GM18907 (cell line): ENCODE measurements around the gene COL18A1.

Source experiments
- ATAC-seq: cut with Tn5 transposase; IDR thresholded peaks from one replicate; pipeline ENCODE4 v1.9.1; 2021; ENCODE audit warnings: mild to moderate bottlenecking, moderate library complexity; ENCODE audit not compliant: unreplicated experiment

COL18A1 gene

DNA sequence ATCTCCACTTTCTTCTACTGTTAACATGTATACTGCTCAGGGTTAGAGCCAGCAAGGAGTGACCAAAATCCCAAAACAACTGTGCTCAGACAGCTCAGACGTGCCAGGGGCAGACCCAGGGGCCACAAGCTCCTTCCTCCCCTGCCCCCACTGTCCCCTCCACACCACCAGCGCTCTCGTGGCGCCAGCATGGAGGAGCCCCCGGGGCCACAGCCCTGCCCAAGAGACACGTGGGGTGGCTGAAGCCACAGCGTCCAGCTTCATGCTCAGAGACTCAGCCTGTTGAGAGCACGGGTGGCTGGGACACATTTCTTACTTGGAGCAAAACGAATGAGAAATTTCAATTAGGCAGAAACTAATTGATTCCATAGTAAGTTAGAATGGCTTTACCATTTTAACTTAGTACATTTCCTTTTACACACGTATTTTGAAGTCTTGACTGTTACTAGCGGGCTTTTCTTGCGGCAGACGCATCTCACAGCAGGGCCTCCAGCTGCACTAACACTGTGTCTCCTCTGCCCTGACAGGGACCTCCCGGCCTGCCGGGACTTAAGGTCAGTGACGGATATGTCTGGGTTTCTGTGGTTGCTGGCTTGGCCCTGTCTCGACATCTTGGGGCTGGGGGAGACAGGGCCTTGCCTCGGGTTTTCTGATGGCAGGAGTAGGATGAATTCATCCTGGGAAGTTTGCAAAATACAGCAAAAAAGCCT is 83.1 kb downstream of the COL18A1 start:
- ATAC-seq: no peak

DNA sequence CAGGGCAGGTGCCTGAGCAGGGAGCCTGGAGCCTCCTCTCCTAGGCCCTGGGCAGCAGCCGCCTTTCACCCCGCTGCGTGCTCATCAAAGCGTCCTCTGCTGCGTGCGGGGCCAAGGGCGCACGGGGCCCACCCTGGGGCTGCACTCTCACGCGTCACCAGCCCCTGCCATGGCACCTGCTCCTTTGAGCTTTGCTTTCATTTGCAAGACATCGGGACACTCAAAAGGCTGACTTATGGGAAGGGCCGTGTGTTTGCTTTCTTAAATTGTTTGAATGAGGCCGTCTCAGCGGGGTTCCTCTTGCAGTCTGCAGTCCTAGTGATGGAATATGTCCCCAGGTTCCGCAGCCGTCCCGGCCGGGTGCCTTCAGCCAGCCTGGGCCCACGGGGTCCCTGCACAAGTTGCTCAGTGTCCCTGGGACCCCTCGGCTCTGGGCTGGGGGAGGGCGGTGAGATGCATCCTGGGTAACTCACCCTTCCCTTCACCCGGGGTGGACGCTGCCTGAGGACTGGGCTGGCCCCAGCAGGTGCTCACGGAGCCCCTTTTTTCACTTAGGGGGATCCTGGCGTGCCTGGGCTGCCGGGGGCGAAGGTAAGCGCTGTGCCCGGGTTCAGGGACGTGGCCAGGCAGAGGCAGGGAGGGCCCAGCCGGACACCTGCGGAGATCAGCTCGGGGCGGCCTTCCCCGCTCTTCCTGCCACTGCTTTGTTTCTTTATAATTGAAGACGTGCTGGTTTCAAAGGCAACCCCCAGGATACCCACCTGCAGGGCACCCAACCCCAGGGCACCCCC is 84.2 kb downstream of the COL18A1 start:
- ATAC-seq: no peak

DNA sequence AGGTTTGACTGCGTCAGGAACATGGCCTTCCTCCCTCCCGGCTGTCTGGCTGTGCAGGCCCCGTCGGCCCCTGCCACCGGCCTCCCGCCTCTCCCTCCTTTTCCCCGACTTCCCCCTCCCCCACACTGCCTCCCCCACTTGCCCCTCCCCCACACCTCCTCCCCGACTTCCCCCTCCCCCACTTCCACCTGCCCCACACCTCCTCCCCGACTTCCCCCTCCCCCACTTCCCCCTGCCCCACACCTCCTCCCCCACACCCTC is 84.7 kb downstream of the COL18A1 start:
- ATAC-seq: no peak

DNA sequence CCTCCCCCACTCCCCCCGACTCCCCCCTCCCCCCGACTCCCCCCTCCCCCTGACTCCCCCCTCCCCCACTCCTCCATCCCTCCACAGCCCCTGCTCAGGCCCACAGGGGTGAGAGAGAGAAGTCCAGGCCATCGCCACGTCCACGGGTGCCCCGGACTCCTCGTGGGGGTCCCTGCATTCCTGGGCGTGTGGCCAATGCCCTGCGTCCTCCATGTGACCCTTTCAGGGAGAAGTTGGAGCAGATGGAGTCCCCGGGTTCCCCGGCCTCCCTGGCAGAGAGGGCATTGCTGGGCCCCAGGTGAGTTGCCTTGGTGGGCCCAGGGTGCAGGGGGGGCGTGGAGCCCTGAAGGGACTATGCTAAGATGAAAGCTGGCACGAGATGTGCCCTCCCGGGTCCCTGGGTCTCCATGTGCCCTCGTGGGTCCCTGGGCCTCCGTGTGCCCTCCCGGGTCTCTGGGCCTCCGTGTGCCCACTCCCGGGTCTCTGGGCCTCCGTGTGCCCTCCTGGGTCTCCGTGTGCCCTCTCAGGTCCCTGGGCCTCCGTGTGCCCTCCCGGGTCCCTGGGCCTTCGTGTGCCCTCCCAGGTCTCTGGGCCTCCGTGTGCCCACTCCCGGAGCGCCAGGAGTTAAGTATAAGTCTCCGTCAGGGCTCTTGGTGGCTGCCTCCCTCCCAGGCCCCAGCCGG is 85.2 kb downstream of the COL18A1 start:
- ATAC-seq: no peak

DNA sequence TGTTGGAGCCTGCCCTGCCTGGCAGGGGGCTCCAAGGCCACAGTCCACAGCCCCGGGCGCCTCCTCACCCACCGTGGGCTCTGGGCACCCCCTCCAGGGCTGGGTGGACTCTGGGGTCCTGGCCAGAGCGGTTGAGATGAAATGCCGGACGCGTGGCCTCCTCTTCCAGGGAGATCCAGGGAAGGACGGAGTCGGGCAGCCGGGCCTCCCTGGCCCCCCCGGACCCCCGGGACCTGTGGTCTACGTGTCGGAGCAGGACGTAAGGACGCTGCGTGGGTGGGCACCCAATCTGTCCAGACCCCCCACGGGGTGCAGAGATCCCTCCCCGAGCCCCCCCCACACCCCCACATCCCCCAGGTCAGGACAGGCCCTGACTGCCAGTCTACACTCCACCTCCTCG is 86.1 kb downstream of the COL18A1 start:
- ATAC-seq: no peak

DNA sequence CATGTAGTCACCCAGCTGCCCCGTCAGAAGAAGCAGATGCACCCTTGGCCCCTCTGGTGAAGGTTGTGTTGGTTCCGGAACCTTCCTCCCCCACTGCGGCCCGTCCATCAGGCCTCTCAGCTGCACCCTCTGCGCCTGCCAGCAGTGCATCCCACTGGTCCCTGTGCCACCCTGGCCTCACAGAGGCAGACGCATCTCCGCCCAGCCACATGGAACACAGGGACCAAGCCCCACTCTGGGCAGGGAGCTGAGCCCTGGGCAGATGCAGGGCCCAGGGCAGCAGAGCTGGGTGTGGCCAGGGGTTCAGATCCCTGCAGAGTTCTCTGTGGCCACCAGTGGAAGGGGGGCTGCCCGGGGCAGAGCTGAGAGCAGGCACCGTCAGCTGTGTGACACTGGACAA is 86.7 kb downstream of the COL18A1 start:
- no peak for ATAC-seq

DNA sequence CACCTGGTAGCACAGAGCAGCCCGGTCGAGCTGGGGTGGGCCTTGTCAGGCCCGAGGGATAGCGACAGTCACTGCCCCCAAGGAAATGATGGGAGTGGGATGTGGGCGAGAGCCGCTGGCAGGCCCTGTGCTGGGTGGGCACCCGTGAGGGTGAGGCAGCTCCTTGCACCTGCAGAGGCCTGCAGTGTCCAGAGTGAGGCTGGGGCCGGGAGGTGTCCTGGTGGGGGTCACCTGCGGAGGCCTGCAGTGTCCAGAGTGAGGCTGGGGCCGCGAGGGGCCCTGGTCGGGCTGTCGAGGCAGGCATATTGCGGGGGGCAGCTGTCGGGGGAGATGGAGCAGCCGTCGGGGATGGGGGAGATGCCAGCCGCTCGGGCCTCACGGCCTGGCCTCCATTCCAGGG is 87.8 kb downstream of the COL18A1 start:
- no peak for ATAC-seq

DNA sequence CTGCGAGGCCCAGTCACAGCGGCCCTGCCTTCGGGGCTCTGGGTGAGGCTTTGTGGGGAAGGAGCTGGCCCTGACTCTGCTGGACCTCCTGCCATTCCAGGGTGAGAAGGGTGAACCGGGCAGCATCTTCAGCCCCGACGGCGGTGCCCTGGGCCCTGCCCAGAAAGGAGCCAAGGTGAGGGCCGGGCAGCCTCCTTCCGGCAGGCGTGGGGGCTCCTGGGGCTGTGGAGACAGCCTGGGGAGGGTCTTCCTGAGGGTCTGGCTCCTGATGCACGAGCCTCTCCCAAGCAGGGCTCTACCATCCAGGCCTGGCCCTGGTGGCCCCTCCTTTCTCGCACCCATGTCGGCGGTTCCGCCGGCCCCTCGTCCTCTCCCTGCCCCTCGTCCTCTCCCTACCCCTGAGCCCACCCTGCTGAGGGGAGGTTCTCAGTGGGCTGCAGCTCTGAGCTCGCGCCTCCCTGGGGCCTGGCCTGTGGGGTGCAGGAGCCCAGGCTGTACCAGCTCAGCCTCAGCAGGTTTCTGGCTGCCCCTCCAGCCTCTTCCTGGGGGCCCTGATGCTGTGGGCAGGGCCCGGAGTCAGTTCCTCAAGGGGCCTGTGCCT is 88.5 kb downstream of the COL18A1 start:
- ATAC-seq: no peak

DNA sequence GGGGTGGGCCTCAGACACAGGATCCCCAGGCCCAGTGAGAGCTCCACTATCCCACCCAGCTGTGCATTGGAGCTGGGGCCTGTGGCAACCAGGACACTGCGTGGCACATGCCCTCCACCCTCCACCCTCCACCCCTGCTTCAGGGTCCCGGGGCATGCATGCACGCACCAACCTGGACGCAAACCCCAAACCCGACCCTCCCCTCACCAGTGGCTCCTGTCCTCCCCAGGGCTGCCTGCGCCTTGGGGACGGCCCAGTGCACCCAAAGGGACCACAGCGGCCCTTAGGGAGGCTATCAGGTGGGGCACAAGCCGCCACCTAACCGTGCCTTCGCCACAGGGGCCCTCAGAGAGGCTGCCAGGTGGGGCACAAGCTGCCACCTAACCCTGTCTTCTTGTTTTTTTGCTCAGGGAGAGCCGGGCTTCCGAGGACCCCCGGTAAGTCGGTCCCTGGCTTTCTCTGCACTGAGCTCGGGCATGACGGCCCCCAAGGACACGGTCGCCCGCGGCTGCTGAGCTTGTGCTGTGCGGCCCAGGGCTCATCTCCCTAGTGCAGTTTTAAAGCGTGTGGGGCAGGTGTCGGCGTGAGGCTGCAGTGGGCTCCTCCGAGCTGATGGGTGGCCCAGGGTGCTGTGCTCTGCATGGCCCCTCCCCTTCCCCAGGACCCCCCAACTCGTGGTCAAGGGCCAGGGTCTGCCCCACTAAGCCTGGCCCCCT is 89.3 kb downstream of the COL18A1 start:
- no peak for ATAC-seq

DNA sequence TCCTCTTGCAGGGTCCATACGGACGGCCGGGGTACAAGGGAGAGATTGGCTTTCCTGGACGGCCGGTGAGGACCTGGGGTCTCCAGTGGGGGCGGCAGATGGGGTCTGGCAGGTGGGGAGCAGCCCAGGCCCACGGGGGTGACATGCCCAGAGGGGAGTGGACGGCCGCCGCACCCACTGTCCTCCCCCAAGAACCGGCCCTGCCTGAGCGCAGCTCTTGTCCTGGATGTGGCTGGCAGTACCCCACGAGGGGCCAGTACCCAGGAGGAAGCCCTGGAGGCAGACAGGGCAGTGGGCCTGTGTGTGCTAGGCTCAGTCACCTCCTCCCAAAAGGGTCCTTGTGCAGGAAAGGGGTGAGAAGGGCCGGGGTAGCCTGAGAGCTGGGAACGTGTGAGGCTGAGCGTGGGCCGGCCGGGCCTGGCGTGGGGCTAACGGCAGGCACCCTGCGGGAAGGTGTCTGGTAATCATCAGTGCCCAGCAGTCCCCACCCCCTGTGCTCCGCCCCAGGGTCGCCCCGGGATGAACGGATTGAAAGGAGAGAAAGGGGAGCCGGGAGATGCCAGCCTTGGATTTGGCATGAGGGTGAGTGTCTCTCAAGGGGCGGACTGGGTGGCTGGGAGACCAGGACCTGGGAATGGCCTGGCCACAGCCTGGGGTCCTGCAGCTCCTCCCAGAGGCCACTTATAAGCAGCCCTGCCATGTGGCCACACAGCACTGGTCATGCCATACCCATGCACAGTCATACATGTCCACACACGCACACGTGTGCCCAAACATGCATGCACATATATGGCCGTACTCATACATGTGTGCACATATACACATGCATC is 90.1 kb downstream of the COL18A1 start:
- no peak for ATAC-seq

DNA sequence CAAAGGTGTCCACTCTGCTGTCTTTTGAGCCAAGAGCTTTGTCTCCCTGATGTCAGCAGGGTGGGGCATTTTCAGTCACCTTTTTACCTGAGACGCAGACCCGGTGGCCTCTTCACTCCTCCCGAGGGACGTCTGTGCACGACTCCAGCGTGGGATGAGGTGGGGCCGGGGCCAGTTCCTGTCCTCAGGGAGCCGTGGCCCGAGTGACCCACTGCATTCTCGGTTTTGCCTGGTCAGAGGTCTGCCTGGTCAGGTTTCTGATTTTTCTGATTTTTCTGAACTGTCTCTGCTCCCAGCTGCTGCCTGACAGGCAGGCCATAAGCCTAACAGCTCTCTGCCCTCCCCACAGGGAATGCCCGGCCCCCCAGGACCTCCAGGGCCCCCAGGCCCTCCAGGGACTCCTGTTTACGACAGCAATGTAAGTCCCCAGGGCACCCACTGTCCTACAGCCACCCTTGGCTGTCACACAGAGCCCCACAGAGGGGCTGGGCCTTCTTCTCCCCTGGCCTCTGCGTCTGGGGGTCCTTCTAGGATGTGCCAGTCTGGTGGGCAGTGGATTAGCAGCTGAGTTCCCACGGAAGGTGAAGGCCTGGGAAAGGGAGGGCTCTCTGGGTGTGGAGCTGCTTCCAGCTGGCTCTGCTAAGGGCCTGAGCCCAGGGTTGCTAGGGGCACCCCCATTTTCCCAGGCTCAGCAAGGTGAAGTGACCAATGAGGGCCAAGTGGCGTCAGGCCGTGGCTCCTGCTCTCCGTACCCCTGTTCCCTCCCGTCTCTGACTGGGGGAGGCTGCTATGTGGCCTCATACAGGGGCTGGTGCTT is 91.4 kb downstream of the COL18A1 start:
- ATAC-seq: no peak

DNA sequence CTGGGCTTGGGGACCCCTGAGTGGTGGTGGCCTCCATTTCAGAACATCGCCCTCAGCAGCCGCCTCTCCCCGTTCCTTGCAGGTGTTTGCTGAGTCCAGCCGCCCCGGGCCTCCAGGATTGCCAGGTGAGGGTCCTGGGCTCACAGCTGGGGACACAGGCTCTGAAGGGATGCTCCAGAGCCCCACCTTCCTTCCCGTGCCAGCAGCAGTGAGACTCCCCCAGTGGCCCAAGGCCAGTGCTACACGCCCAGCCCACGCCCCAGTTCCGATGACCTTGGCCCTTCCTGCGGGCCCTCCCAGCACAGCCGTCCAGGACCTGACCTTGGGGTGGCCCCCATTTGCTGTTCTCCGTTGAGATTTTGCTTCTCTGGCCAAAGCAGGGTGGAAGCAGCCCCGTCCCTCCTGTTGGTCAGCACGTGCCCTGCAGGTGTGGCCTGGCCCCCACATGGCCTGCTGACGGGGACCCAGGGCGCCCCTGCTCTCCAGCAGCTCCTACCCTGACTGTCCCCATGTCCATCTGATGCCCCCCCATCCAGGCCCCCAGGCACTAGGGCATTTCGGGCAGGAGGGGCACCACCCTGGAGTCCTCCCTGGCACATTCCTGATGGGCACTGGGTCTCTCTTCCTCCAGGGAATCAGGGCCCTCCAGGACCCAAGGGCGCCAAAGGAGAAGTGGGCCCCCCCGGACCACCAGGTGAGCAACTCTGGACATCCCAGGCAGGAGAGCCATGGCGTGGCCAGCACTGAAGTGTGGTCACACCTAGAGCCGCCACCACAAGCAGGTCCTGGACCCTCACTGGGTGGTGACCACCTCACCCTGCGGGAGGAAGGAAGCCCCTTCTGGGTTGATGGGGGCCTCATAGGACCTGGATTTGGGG is 92.2 kb downstream of the COL18A1 start:
- ATAC-seq: no peak

DNA sequence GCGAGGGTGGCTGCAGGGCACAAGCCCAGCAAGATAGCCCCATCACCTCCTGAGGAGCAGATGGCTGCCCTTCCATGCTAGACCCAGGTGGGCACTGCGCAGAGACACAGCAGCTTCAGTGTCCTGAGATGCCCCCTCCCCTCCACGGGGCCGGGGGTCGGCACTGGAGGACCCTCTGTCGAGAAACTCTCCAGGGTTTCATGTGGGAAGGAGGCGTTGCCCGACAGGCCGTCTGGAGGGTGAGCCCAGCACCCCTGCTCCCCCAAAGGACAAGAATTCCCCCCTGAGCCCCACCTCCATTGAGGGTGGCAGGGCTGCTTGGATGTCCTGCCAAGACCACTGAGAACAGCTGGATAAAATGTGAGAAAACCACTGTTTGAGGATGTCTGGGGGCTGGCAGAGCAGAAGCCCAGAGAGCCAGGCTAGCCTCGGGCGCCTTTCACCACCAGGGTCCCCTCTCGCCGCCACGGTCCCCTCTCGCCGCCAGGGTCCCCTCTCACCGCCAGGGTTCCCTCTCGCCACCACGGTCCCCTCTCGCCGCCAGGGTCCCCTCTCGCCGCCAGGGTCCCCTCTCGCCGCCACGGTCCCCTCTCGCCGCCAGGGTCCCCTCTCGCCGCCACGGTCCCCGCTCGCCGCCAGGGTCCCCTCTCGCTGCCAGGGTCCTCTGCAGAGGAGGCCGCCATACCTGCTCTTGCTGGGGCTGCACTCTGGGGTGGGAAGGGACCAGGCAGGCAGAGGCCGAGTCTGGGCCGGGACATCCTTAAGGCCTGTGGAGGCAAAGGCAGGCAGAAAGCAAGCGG is 93.1 kb downstream of the COL18A1 start:
- no peak for ATAC-seq

DNA sequence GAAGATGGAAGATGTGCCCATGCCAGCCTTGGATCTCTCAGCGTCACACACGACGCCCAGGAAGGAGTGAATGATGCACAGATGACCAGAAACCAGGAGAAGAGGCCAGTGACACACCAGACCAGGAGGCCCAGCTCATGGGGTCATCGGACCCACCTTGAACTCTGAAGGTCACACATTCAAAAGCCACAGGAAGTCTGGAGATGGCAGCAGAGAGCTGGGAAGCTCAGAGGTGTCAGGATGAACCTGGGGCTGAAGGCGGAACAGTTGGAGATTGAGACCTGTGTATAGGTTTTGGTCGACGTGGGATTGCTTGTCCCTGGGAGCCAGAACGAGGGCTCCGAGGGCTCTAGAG is 93.7 kb downstream of the COL18A1 start:
- no peak for ATAC-seq

DNA sequence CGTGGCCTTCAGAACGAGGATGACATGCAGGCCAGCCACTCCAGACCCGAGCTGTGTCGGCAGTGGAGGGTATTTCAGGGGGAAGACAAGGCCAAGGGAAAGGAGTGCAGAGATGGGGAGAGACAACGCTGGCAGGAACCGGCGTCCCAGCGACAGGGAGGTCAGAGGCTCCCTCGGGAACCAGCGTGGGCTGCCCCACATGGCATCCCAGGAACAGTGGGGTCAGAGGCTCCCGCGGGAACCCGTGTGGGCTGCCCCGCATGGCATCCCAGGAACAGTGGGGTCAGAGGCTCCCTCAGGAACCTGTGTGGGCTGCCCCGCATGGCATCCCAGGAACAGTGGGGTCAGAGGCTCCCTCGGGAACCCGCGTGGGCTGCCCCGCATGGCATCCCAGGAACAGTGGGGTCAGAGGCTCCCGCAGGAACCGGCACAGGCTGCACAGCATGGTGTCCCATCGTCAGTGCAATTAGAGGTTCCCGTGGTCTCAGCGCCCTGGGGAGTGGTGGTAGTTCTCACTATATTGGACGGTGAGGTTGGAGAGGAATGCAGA is 94.3 kb downstream of the COL18A1 start:
- no peak for ATAC-seq

DNA sequence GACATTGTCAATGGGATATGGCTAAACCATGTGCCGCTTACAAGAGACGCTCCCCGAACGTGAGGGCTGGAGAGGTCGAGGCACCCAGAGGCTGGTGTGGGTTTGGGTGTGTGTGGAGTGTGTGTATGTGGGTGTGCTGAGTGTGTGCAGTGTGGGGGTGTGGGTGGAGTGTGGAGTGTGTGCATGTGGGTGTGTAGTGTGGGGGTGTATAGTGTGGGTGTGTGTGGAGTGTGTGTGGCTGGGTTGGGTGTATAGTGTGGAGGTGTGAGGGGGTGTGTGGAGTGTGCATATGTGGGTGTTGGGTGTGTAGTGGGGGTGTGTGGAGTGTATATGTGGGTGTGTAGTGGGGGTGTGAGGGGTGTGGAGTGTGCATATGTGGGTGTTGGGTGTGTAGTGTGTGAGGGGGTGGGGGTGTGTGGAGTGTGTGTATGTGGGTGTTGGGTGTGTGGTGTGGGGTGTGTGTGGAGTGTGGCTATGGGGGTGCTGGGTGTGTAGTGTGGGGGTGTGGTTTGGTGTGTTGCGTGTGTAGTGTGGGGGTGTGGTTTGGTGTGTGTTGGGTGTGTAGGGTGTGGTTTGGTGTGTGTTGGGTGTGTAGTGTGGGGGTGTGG is 95.1 kb downstream of the COL18A1 start:
- ATAC-seq: no peak
